Osteocyte (in vitro differentiated cells): ENCODE results near the gene TULP1. TPM values are rescaled to one million over a fixed set of nuclear protein-coding genes. Genes with fewer than 3 reads are reported as not detected.
"Not testable (repeated sequence)": the region's sequence is repeated elsewhere in the genome, so short reads cannot be mapped to it uniquely, and the experiment has no call there.

ENCODE experiments used
- DNase-seq: peaks from one replicate; pipeline ENCODE4 v3.0.0; 2021; ENCODE audit warnings: mixed read lengths; ENCODE audit not compliant: unreplicated experiment; ENCODE audit errors: extremely low spot score
- H3K27ac Mint-ChIP-seq: one replicate; pipeline ENCODE4 v1.8.0; 2021; ENCODE audit warnings: mild to moderate bottlenecking, mixed read lengths; ENCODE audit not compliant: unreplicated experiment
- H3K27me3 Mint-ChIP-seq: one replicate; pipeline ENCODE4 v1.8.0; 2021; ENCODE audit warnings: mixed read lengths; ENCODE audit not compliant: unreplicated experiment
- H3K36me3 Mint-ChIP-seq: one replicate; pipeline ENCODE4 v1.8.0; 2021; ENCODE audit warnings: mixed read lengths; ENCODE audit not compliant: unreplicated experiment
- H3K4me1 Mint-ChIP-seq: one replicate; pipeline ENCODE4 v1.8.0; 2021; ENCODE audit warnings: mixed read lengths; ENCODE audit not compliant: unreplicated experiment
- H3K4me3 Mint-ChIP-seq: one replicate; pipeline ENCODE4 v1.8.0; 2021; ENCODE audit warnings: mild to moderate bottlenecking, moderate library complexity, mixed read lengths; ENCODE audit not compliant: unreplicated experiment
- H3K9me3 Mint-ChIP-seq: one replicate; pipeline ENCODE4 v1.8.0; 2021; ENCODE audit warnings: mixed read lengths; ENCODE audit not compliant: unreplicated experiment
- total RNA-seq: library from RNA; stranded (reverse); gene quantifications from 2 replicates; pipeline ENCODE4 v1.2.1, GENCODE V29; 2021
- TF ChIP-seq, protein P1 (sequence below): fragments of 200-600 bp; sonication (generic); IDR thresholded peaks from 2 replicates; pipeline ENCODE4 v1.5.0; 2021; ENCODE audit warnings: antibody characterized with exemption, mild to moderate bottlenecking, moderate library complexity

The TULP1 gene
- total RNA-seq, 1 donor from 2014 or later: not detected

DNA sequence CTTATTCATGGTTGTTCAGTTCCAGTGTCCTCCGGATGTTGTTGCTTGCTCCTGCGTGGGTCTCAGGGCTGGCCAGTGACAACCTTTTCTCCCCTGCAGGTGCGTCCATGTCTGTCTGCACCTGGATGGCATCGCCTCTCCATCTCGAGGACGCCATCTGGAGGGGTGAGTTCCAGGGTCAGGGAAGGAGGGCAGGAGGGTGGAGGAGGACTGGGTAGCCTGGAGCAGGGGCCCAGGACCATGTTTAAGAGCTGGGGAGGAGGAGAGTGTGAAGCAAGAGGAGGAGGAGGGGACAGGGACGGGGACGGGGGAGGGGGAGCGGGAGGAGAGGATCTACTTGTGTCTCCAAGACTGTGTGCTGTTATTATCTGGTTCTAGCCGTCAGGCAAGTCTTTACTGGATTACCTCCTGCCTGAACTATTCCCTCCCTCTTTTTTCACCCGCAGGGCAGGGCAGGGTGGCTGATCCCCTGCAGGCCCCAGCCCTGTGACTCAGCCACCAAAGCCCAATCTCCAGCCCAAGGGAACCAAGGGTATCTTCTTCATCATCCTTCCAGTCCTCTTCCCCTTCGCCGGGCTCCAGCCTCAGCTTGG lies 32.2 kb upstream of the TULP1 start:
- peaks cover 9% of the 10 kb centered on the region for H3K9me3 Mint-ChIP-seq
- H3K36me3 Mint-ChIP-seq: peaks cover 2% of the 10 kb centered on the region
- no peak for DNase-seq
- no peak overlapping the region for H3K27ac Mint-ChIP-seq
- TF ChIP-seq, protein P1, sequence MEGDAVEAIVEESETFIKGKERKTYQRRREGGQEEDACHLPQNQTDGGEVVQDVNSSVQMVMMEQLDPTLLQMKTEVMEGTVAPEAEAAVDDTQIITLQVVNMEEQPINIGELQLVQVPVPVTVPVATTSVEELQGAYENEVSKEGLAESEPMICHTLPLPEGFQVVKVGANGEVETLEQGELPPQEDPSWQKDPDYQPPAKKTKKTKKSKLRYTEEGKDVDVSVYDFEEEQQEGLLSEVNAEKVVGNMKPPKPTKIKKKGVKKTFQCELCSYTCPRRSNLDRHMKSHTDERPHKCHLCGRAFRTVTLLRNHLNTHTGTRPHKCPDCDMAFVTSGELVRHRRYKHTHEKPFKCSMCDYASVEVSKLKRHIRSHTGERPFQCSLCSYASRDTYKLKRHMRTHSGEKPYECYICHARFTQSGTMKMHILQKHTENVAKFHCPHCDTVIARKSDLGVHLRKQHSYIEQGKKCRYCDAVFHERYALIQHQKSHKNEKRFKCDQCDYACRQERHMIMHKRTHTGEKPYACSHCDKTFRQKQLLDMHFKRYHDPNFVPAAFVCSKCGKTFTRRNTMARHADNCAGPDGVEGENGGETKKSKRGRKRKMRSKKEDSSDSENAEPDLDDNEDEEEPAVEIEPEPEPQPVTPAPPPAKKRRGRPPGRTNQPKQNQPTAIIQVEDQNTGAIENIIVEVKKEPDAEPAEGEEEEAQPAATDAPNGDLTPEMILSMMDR: no peak
- H3K4me3 Mint-ChIP-seq: no peak overlapping the region
- peaks cover 17% of the 10 kb centered on the region for H3K27me3 Mint-ChIP-seq
- H3K4me1 Mint-ChIP-seq: no peaks in the 10 kb centered on the region

DNA sequence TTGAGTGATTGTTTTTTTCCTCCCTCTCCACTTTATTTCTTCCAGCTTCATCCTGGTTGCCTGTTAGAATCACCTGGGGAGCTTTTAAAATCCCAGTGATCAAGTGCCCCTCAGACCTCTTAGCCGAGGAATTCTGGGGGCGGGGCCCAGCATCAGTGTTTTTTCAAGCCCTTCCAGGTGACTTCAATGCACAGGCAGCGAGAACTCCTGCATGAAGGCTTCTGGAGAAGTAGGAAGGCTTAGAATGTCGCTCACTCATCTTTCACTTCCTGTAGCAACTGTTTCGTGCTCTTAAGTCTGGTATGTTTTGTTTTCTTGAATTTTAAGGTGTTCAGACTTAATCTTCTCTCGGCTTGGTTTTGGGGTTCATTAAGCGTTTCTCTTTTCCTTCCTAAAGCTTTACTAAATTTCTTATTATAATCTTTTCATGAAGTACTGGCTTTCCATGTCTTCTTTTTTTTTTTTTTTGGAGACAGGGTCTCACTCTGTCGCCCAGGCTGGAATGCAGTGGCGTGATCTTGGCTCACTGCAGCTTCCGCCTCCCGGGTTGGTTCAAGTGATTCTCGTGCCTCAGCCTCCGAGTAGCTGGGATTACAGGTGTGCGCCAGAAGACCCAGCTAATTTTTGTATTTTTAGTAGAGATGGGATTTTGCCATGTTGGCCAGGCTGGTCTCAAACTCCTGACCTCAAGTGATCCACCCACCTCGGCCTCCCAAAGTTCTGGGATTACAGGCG lies 30.9 kb upstream of the TULP1 start:
- TF ChIP-seq, protein P1: no peak
- Mint-ChIP-seq H3K9me3 (peaks cover 6% of the 10 kb centered on the region), H3K4me1 (no peaks in the 10 kb centered on the region), H3K27me3 (peaks cover 20% of the 10 kb centered on the region), H3K4me3 (no peak overlapping the region), H3K36me3 (peaks cover 2% of the 10 kb centered on the region), H3K27ac (no peak overlapping the region)
- no peak for DNase-seq

DNA sequence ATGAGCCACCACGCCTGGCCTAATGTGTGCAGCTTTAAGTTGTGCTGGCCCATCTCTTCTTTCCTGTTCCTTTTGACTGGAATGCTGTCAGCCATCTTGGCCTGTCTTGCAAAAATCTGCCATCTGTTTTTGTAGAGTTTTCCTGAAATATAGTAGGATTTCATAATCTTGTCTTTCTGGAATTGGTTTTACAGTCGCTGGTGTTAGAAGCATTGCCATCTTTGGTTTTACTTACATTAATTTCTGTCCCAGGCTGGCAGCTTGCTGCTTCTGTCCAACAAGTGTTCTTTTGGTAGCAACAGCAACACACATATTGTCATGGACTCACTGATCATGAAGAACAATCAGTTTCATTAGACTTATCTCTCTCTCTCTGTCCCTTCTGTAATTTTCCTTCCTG lies 29.1 kb upstream of the TULP1 start:
- Mint-ChIP-seq H3K36me3 (peaks cover 2% of the 10 kb centered on the region), H3K9me3 (peaks cover 6% of the 10 kb centered on the region), H3K27me3 (peaks cover 11% of the 10 kb centered on the region), H3K4me1 (no peaks in the 10 kb centered on the region), H3K27ac (no peak overlapping the region), H3K4me3 (no peak overlapping the region)
- TF ChIP-seq, protein P1: no peak
- DNase-seq: no peak

DNA sequence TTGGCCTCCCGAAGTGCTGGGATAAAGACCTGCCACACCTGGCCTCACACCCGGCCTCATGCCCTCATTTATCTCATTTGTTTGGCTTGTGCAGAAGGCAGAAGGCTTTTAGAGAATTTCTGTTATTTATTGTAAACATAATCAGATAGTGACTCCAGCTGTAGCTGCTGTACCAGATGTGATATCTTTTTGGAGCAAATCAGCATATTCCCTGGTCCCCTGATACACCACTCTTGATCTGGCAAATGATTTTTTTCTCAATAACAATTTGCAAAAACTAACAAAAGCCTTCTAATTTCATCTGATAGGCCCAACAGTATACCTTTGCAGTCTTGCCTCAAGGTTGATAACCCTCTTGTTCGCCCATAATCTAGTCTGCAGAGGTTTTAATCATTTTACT lies 26.5 kb upstream of the TULP1 start:
- TF ChIP-seq, protein P1: no peak
- H3K27me3 Mint-ChIP-seq: peaks cover 11% of the 10 kb centered on the region
- H3K4me1 Mint-ChIP-seq: peaks cover 5% of the 10 kb centered on the region
- H3K36me3 Mint-ChIP-seq: peaks cover 2% of the 10 kb centered on the region
- DNase-seq: no peak
- H3K9me3 Mint-ChIP-seq: peaks cover 6% of the 10 kb centered on the region
- no peak overlapping the region for H3K27ac Mint-ChIP-seq
- H3K4me3 Mint-ChIP-seq: no peak overlapping the region

DNA sequence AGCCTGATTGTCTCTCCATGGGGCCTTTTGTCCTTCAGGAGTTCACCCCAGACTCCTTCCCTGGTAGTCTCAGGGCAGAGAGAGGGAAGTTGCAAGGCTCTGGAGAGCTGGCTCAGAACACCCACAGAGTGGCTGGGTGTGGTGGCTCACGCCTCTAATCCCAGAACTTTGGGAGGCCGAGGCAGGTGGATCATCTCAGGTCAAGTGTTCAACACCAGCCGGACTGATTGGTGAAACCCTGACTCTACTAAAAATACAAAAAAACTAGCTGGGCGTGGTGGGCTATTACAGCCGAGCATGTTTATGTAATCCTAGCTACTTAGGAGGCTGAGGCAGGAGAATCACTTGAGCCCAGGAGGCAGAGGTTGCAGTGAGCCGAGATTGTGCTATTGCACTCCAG lies 23.2 kb upstream of the TULP1 start:
- H3K4me3 Mint-ChIP-seq, H3K9me3 Mint-ChIP-seq, H3K36me3 Mint-ChIP-seq, H3K4me1 Mint-ChIP-seq, DNase-seq, H3K27ac Mint-ChIP-seq: not testable (repeated sequence)
- H3K27me3 Mint-ChIP-seq: peaks cover 13% of the 10 kb centered on the region
